ENCODE data around the gene GUCY2D. TPM values are rescaled to one million over a fixed set of nuclear protein-coding genes. Genes with fewer than 3 reads are reported as not detected.

The GUCY2D gene
- total and polyA plus RNA-seq, 2 experiments from 2014 or later, result 0.07 to 0.08 TPM

DNA sequence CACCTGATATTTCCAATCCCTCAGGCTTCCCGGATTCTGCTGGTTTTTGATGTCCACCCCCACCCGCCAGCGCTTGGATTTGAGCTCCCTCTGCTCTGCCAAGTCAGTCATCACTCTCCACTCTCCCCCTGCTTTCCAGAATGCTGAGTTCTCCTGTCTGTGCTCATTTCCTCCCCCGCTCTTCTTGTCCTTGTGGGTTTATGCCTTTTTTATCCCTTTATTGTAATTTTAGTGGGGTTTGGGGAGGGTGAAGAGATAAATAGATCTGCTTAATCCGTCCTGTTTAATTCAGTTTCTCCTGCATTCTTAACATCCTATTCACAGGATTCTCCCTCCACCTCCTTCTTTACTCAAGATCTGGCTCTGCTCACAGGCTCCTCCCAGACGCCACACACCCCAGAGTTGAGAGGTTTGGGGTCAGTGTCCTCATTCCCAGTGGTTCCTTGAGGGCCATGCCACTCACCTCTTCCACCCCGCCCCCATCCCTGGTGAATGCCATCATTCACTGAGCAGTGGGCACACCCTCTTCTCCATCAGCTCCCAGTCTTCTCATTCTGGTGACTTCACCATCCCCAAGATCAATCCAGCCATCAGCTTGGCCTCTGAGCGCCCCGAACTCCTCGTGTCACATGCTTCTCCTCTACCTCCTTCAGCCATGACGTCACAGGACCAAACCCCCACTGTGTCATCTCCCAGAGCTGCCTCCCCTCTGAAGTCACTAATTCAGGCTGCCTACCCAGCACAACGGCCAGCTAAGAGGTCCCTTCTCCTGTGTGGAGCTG is 15.1 kb upstream of the GUCY2D start (continued):
- TF ChIP-seq, protein P1, sequence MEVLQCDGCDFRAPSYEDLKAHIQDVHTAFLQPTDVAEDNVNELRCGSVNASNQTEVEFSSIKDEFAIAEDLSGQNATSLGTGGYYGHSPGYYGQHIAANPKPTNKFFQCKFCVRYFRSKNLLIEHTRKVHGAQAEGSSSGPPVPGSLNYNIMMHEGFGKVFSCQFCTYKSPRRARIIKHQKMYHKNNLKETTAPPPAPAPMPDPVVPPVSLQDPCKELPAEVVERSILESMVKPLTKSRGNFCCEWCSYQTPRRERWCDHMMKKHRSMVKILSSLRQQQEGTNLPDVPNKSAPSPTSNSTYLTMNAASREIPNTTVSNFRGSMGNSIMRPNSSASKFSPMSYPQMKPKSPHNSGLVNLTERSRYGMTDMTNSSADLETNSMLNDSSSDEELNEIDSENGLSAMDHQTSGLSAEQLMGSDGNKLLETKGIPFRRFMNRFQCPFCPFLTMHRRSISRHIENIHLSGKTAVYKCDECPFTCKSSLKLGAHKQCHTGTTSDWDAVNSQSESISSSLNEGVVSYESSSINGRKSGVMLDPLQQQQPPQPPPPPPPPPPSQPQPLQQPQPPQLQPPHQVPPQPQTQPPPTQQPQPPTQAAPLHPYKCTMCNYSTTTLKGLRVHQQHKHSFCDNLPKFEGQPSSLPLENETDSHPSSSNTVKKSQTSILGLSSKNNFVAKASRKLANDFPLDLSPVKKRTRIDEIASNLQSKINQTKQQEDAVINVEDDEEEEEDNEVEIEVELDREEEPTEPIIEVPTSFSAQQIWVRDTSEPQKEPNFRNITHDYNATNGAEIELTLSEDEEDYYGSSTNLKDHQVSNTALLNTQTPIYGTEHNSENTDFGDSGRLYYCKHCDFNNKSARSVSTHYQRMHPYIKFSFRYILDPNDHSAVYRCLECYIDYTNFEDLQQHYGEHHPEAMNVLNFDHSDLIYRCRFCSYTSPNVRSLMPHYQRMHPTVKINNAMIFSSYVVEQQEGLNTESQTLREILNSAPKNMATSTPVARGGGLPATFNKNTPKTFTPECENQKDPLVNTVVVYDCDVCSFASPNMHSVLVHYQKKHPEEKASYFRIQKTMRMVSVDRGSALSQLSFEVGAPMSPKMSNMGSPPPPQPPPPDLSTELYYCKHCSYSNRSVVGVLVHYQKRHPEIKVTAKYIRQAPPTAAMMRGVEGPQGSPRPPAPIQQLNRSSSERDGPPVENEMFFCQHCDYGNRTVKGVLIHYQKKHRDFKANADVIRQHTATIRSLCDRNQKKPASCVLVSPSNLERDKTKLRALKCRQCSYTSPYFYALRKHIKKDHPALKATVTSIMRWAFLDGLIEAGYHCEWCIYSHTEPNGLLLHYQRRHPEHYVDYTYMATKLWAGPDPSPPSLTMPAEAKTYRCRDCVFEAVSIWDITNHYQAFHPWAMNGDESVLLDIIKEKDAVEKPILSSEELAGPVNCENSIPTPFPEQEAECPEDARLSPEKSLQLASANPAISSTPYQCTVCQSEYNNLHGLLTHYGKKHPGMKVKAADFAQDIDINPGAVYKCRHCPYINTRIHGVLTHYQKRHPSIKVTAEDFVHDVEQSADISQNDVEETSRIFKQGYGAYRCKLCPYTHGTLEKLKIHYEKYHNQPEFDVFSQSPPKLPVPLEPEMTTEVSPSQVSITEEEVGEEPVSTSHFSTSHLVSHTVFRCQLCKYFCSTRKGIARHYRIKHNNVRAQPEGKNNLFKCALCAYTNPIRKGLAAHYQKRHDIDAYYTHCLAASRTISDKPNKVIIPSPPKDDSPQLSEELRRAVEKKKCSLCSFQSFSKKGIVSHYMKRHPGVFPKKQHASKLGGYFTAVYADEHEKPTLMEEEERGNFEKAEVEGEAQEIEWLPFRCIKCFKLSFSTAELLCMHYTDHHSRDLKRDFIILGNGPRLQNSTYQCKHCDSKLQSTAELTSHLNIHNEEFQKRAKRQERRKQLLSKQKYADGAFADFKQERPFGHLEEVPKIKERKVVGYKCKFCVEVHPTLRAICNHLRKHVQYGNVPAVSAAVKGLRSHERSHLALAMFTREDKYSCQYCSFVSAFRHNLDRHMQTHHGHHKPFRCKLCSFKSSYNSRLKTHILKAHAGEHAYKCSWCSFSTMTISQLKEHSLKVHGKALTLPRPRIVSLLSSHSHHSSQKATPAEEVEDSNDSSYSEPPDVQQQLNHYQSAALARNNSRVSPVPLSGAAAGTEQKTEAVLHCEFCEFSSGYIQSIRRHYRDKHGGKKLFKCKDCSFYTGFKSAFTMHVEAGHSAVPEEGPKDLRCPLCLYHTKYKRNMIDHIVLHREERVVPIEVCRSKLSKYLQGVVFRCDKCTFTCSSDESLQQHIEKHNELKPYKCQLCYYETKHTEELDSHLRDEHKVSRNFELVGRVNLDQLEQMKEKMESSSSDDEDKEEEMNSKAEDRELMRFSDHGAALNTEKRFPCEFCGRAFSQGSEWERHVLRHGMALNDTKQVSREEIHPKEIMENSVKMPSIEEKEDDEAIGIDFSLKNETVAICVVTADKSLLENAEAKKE (CRISPR knock-in tag; IDR thresholded peaks at IDR 0.05), result no peak
- no peak for TF ChIP-seq EZH2phosphoT487 (IDR thresholded peaks at IDR 0.05; ENCODE audit: unreplicated experiment)

DNA sequence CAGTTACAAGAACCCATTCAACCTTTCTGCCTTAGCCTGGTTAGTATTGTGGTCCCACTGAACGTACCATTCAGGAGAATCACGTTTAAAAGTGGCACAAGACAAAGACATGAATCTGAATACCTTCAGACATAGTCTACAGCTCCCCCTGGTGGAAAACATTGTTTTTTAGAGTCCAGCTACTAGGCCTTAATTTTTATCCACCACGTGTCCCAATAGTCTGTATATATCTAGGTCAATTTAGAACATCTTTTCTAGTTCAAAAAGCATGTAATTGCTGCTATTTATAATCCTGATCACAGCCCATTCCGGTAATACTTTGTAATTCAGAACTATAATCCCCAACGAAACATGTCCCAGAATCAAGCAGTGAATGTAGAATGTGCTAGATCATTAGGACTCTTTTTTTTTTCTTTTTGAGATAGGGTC is 13.7 kb upstream of the GUCY2D start:
- Mint-ChIP-seq H3K9me3 (peaks cover 9% of the 10 kb centered on the region; the same call in 2 of the 3 replicates), H3K4me1 (peaks cover 5% of the 10 kb centered on the region; the same call in 2 of the 3 replicates), H3K4me3 (no peak overlapping the region), H3K36me3 (ENCODE audit: low read depth) (no peaks in the 10 kb centered on the region; the same call in 2 of the 3 replicates), H3K27ac (no peak overlapping the region), H3K27me3 (ENCODE audit: insufficient read depth, low read depth, poor library complexity) (peaks cover 25% of the 10 kb centered on the region)
- no peaks in the 10 kb centered on the region for H3K36me3 ChIP-seq (ENCODE audit: insufficient read depth)
- H3K9me2 ChIP-seq (ENCODE audit: insufficient read depth), result no peaks in the 10 kb centered on the region
- H3K27me3 ChIP-seq (ENCODE audit: insufficient read depth), result peaks cover 22% of the 10 kb centered on the region
- H3F3A ChIP-seq (replicated peaks; ENCODE audit: low read depth), result no peaks in the 10 kb centered on the region
- H2AFZ ChIP-seq, result no peak overlapping the region
- H3K4me3 ChIP-seq, result no peak overlapping the region
- H4K20me1 ChIP-seq (replicated peaks; ENCODE audit: insufficient read depth), result no peaks in the 10 kb centered on the region
- H3K79me2 ChIP-seq (replicated peaks; ENCODE audit: insufficient read depth), result no peaks in the 10 kb centered on the region
- H3K4me2 ChIP-seq, result no peak overlapping the region
- H3K27ac ChIP-seq (ENCODE audit: low read depth), result no peak overlapping the region
- ATAC-seq, result peak; percentile 3; the same call in 2 of the 3 replicates
- H3K4me1 ChIP-seq (ENCODE audit: insufficient read depth), result no peaks in the 10 kb centered on the region
- DNase-seq (ENCODE audit: low spot score), result peak; percentile 79
- TF ChIP-seq ZNF331 (CRISPR knock-in tag; IDR thresholded peaks at IDR 0.05; ENCODE audit: low read depth), result no peak
- TF ChIP-seq, protein P2, sequence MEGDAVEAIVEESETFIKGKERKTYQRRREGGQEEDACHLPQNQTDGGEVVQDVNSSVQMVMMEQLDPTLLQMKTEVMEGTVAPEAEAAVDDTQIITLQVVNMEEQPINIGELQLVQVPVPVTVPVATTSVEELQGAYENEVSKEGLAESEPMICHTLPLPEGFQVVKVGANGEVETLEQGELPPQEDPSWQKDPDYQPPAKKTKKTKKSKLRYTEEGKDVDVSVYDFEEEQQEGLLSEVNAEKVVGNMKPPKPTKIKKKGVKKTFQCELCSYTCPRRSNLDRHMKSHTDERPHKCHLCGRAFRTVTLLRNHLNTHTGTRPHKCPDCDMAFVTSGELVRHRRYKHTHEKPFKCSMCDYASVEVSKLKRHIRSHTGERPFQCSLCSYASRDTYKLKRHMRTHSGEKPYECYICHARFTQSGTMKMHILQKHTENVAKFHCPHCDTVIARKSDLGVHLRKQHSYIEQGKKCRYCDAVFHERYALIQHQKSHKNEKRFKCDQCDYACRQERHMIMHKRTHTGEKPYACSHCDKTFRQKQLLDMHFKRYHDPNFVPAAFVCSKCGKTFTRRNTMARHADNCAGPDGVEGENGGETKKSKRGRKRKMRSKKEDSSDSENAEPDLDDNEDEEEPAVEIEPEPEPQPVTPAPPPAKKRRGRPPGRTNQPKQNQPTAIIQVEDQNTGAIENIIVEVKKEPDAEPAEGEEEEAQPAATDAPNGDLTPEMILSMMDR (conservative IDR thresholded peaks at IDR 0.05; ENCODE audit: low read depth in 2 of 2), result peak; percentile 54 to 88
- TF ChIP-seq, protein P3, sequence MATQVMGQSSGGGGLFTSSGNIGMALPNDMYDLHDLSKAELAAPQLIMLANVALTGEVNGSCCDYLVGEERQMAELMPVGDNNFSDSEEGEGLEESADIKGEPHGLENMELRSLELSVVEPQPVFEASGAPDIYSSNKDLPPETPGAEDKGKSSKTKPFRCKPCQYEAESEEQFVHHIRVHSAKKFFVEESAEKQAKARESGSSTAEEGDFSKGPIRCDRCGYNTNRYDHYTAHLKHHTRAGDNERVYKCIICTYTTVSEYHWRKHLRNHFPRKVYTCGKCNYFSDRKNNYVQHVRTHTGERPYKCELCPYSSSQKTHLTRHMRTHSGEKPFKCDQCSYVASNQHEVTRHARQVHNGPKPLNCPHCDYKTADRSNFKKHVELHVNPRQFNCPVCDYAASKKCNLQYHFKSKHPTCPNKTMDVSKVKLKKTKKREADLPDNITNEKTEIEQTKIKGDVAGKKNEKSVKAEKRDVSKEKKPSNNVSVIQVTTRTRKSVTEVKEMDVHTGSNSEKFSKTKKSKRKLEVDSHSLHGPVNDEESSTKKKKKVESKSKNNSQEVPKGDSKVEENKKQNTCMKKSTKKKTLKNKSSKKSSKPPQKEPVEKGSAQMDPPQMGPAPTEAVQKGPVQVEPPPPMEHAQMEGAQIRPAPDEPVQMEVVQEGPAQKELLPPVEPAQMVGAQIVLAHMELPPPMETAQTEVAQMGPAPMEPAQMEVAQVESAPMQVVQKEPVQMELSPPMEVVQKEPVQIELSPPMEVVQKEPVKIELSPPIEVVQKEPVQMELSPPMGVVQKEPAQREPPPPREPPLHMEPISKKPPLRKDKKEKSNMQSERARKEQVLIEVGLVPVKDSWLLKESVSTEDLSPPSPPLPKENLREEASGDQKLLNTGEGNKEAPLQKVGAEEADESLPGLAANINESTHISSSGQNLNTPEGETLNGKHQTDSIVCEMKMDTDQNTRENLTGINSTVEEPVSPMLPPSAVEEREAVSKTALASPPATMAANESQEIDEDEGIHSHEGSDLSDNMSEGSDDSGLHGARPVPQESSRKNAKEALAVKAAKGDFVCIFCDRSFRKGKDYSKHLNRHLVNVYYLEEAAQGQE (IDR thresholded peaks at IDR 0.05; ENCODE audit: unreplicated experiment), result no peak
- no peak for TF ChIP-seq JUNB (IDR thresholded peaks at IDR 0.05; ENCODE audit: unreplicated experiment)

Data from GM23338 (cell line).